AG04450 (cell line): ENCODE measurements around the gene TRAPPC3L. TPM values are rescaled to one million over a fixed set of nuclear protein-coding genes. Genes with fewer than 3 reads are reported as not detected.

Source experiments
- CTCF ChIA-PET: fragments of 300-600, 350-600 bp; formaldehyde crosslinking; extraction: SDS; loops from one replicate; lab custom pipeline; 2022; ENCODE audit warnings: antibody characterized with exemption, inconsistent platforms; lab: Charles Lee
- POLR2A ChIA-PET: fragments of 350-600 bp; formaldehyde crosslinking; extraction: SDS; loops from one replicate; lab custom pipeline; 2021; ENCODE audit warnings: antibody characterized with exemption, inconsistent platforms; lab: Yijun Ruan, JAX
- DNase-seq: peaks from one replicate; pipeline ENCODE4 v3.0.0-alpha.2; 2011; ENCODE audit warnings: low read depth, low spot score
- H3K27ac ChIP-seq: one replicate; pipeline ENCODE4 v1.5.1; 2012; ENCODE audit warnings: low read depth, low read length, control low read depth
- H3K27me3 ChIP-seq: one replicate; pipeline ENCODE4 v1.6.0; 2012; ENCODE audit warnings: low read length; ENCODE audit not compliant: control insufficient read depth, insufficient read depth
- H3K4me3 ChIP-seq: 2 replicates; pipeline ENCODE4 v1.5.1; 2011; ENCODE audit warnings: mild to moderate bottlenecking, low read depth, low read length, control low read depth
- H3K9me3 ChIP-seq: 2 replicates; pipeline ENCODE4 v1.5.1; 2012; ENCODE audit warnings: low read length; ENCODE audit not compliant: control insufficient read depth, insufficient read depth
- CTCF ChIP-seq: IDR thresholded peaks from 2 replicates; pipeline ENCODE4 v1.5.1; 2011; ENCODE audit warnings: low read depth, low read length, control low read depth, inconsistent platforms
- polyA plus RNA-seq: library from polyadenylated mRNA; depleted of rRNA; stranded (reverse); fragments of >200 nt; gene quantifications from 2 replicates; pipeline ENCODE4 v1.2.3, GENCODE V29; 2011

TRAPPC3L gene
- polyA plus RNA-seq, 1 experiment: 0.19 TPM

GRCh38 chr6:116467514-116467913 lies 78.0 kb downstream of the TRAPPC3L start:
- ChIA-PET CTCF (no interaction called here), POLR2A (no interaction called here)
- no peak overlapping the region for H3K27ac ChIP-seq
- no peak for DNase-seq
- H3K4me3 ChIP-seq: no peak overlapping the region
- no peaks in the 10 kb centered on the region for H3K27me3 ChIP-seq
- H3K9me3 ChIP-seq: no peaks in the 10 kb centered on the region
- TF ChIP-seq CTCF: no peak

GRCh38 chr6:116467096-116467495 lies 78.4 kb downstream of the TRAPPC3L start:
- no peaks in the 10 kb centered on the region for H3K27me3 ChIP-seq
- CTCF ChIA-PET: no interaction called here
- no peak overlapping the region for H3K4me3 ChIP-seq
- DNase-seq: no peak
- no peak for TF ChIP-seq CTCF
- H3K27ac ChIP-seq: no peak overlapping the region
- no peaks in the 10 kb centered on the region for H3K9me3 ChIP-seq
- POLR2A ChIA-PET: no interaction called here

GRCh38 chr6:116465246-116465645 lies 80.2 kb downstream of the TRAPPC3L start:
- ChIA-PET POLR2A (no interaction called here), CTCF (interaction anchor here (2.1 kb wide), 1 partner anchor 46 kb away, joined by 6 read pairs; the partner anchor contains the start of gene CALHM5)
- H3K27ac ChIP-seq: no peak overlapping the region
- H3K4me3 ChIP-seq: no peak overlapping the region
- H3K9me3 ChIP-seq: peaks cover 5% of the 10 kb centered on the region
- DNase-seq: no peak
- TF ChIP-seq CTCF: no peak
- H3K27me3 ChIP-seq: no peaks in the 10 kb centered on the region

- DNase-seq: no peak
- no peak overlapping the region for H3K27ac ChIP-seq
- no peak overlapping the region for H3K4me3 ChIP-seq
- peaks cover 5% of the 10 kb centered on the region for H3K9me3 ChIP-seq
- H3K27me3 ChIP-seq: no peaks in the 10 kb centered on the region
- TF ChIP-seq CTCF: no peak
- CTCF ChIA-PET: interaction anchor here (0.6 to 2.5 kb wide), 4 partner anchors 19 to 273 kb away, joined by 3 to 8 read pairs (median 4); partner anchors contain the start of gene CALHM5
- POLR2A ChIA-PET: no interaction called here
Observed at GRCh38 chr6:116463301-116463700, 82.2 kb downstream of the TRAPPC3L start.

- Histone ChIP-seq H3K27ac (no peak overlapping the region), H3K4me3 (peak overlapping the region; percentile 42), H3K27me3 (no peaks in the 10 kb centered on the region), H3K9me3 (peaks cover 5% of the 10 kb centered on the region)
- no peak for TF ChIP-seq CTCF
- ChIA-PET CTCF (interaction anchor here (0.6 to 2.5 kb wide), 2 partner anchors 174 to 272 kb away, joined by 3 to 8 read pairs; no protein-coding TSS in a partner anchor), POLR2A (interaction anchor here (0.9 kb wide), 1 partner anchor 92 kb away, joined by 3 read pairs; the partner anchor contains the start of gene DSE)
- no peak for DNase-seq
Observed at GRCh38 chr6:116461932-116462885, 83.3 kb downstream of the TRAPPC3L start.
